Heart left ventricle (tissue), 16 donors: ENCODE results near the gene ELAVL3. TPM values are rescaled to one million over a fixed set of nuclear protein-coding genes. Genes with fewer than 3 reads are reported as not detected.

Source experiments
- ATAC-seq, 4 donors: fragments of 200-7000 bp; cut with Tn5 transposase; one replicate each; pipeline ENCODE4 v1.9.1; 2020 to 2022; ENCODE audit warnings: moderate library complexity in 4 of 4, mild to moderate bottlenecking in 3 of 4, moderate number of reproducible peaks in 1 of 4
- DNase-seq, 5 donors: peaks; one replicate each; pipeline ENCODE4 v3.0.0-alpha.2; 2020
- H3K27ac ChIP-seq, 12 donors: fragments of 200-600 bp; sonication (generic) in 4 of 12; one replicate each; pipeline versions ENCODE4 v1.5.0 to v1.8.0; 2016 to 2022; ENCODE audit warnings: mild to moderate bottlenecking in 2 of 12
- H3K27me3 ChIP-seq, 9 donors: fragments of 200-600 bp; sonication (generic) in 2 of 9; one replicate each; pipeline versions ENCODE4 v1.5.1 to v1.8.0; 2016 to 2022; ENCODE audit warnings: mild to moderate bottlenecking in 3 of 9
- H3K36me3 ChIP-seq, 9 donors: fragments of 200-600 bp; sonication (generic) in 2 of 9; one replicate each; pipeline versions ENCODE4 v1.5.0 to v1.8.0; 2018 to 2022; ENCODE audit warnings: mild to moderate bottlenecking in 2 of 9
- H3K4me1 ChIP-seq, 12 donors: fragments of 200-600 bp; sonication (generic) in 4 of 12; one replicate each; pipeline versions ENCODE4 v1.5.0 to v1.8.0; 2016 to 2022; ENCODE audit warnings: mild to moderate bottlenecking in 3 of 12
- H3K4me3 ChIP-seq, 12 donors: fragments of 200-600 bp; sonication (generic) in 4 of 12; one replicate each; pipeline versions ENCODE4 v1.5.0 to v1.8.0; 2017 to 2022; ENCODE audit warnings: mild to moderate bottlenecking in 9 of 12, moderate library complexity in 4 of 12
- H3K9me3 ChIP-seq, 12 donors: fragments of 200-600 bp; sonication (generic) in 4 of 12; one replicate each; pipeline versions ENCODE4 v1.5.0 to v1.8.0; 2016 to 2022; ENCODE audit warnings: mild to moderate bottlenecking in 1 of 12
- POLR2A ChIP-seq, 2 donors: fragments of 450-650 bp; IDR thresholded peaks; one replicate each; pipeline ENCODE4 v1.6.1; 2017; ENCODE audit warnings: antibody characterized with exemption in 2 of 2, mild to moderate bottlenecking in 2 of 2, moderate library complexity in 2 of 2
- WGBS, 4 donors: extraction: QIAGEN DNeasy Blood & Tissue Kit in 2 of 4; methylation state at CpG; one replicate each; pipeline versions ENCODE4 v1.1.5 to v1.1.7; 2013 to 2018; 5-methylcytosine and 5-hydroxymethylcytosine counted together
- intact Hi-C, 10 donors: fragments of 100-400 bp; cut with DNase I; formaldehyde crosslinking; loops; one replicate each; pipeline versions ENCODE4 v1.11.1 to v1.14.2; 2022
- polyA plus RNA-seq, 2 donors: library from polyadenylated mRNA; stranded (reverse); fragments of 200-250 nt; gene quantifications; one replicate each; pipeline ENCODE4 v1.2.3, GENCODE V29; 2013
- total RNA-seq, 9 donors: library from RNA; depleted of rRNA in 2 of 9; stranded (reverse); fragments of >200 nt in 2 of 9; fragmentation: NEBNext Ultra II Directional in 3 of 9; extraction: Animal tissue kit (Norgen Biotek cat#: 25700) in 3 of 9; gene quantifications; one replicate each; pipeline versions ENCODE4 v1.1.0 to v1.2.4, GENCODE V29; 2016 to 2023
- TF ChIP-seq, protein P1 (sequence below), 12 donors: fragments of 200-600 bp; sonication (generic) in 4 of 12; IDR thresholded peaks; one replicate each; pipeline versions ENCODE4 v1.5.0 to v1.8.0; 2018 to 2022; ENCODE audit warnings: antibody characterized with exemption in 12 of 12, mild to moderate bottlenecking in 5 of 12
- donor health status: ischemic (EF 13 %, LVEDD 7.1; RV severe dilation, severe dysfunction).
- donor health status: healthy with polysubstance abuse.
- donor health status: DM: no; HTN: yes; CAD: no.
- donor health status: DM: no; HTN: no; CAD: no.
- donor health status: ischemic (EF 25% LVEDD 6.9; RV normal size, moderate dysfunction).
- donor health status: ischemic (EF 25% LVEDD 5.7; RV mildly dilated, moderate dysfunction).
- donor health status: healthy.
- donor health status: DM: yes; HTN: yes; CAD: no.
- donor health status: ischemic (EF 35%, LVEDD 5.7; RV mildly dilated, moderate dysfunction).
- donor health status: nonischemic (EF 11% LVEDD 7.7; RV severe dilation, severe dysfunction).
- donor health status: DM: yes; HTN: yes; CAD: no.
- donor health status: PGD.
- donor health status: ischemic (EF 29% LVEDD 5.4; RV normal size, mild dysfunction).
- donor health status: nonischemic (EF 23%, LVEDD 6.1; RV moderate dilation, normal function).

Gene ELAVL3
- total and polyA plus RNA-seq, 11 donors = 0.03 to 0.75 (median 0.22) TPM; not detected in 1

DNA sequence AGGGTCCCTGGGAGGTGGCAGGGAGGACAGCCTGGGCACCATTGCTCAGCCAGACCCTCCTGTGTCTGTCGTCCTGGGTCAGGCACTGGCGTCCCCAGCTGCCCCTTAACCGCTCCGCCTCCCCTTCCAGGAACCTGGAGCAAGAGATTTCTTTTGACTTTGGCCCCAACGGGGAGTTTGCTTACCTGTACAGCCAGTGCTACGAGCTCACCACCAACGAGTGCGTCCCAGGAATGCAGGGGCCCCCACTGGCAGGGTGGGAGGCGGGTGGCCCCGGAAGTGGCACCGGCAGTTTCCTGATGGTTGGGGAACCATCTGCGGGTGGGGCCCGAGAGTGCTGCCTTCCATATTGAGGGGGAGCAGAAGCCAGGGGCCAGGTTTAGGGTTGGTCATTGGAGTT lies 32.4 kb downstream of the ELAVL3 start:
- ATAC-seq (no peak), DNase-seq (no peak)
- Histone ChIP-seq H3K27ac (no peak overlapping the region), H3K27me3 (peaks cover 0 to 9% (median 0%) of the 10 kb centered on the region in 9 donors), H3K36me3 (peaks cover 0 to 76% (median 63%) of the 10 kb centered on the region in 9 donors), H3K9me3 (no peaks in the 10 kb centered on the region), H3K4me1 (peaks cover 0 to 8% (median 0%) of the 10 kb centered on the region in 12 donors), H3K4me3 (no peak overlapping the region)
- TF ChIP-seq, protein P1, sequence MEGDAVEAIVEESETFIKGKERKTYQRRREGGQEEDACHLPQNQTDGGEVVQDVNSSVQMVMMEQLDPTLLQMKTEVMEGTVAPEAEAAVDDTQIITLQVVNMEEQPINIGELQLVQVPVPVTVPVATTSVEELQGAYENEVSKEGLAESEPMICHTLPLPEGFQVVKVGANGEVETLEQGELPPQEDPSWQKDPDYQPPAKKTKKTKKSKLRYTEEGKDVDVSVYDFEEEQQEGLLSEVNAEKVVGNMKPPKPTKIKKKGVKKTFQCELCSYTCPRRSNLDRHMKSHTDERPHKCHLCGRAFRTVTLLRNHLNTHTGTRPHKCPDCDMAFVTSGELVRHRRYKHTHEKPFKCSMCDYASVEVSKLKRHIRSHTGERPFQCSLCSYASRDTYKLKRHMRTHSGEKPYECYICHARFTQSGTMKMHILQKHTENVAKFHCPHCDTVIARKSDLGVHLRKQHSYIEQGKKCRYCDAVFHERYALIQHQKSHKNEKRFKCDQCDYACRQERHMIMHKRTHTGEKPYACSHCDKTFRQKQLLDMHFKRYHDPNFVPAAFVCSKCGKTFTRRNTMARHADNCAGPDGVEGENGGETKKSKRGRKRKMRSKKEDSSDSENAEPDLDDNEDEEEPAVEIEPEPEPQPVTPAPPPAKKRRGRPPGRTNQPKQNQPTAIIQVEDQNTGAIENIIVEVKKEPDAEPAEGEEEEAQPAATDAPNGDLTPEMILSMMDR (IDR thresholded peaks at IDR 0.05) = no peak
- TF ChIP-seq POLR2A (IDR thresholded peaks at IDR 0.05) = no peak
- intact Hi-C loops = loop anchor here in 6 of 10 donors (5.0 to 10.0 kb wide), 4 partner anchors 64 to 156 kb away; partner anchors contain the start of genes TSPAN16 (in 3 of the 6) and EPOR (in 2 of the 6)
- WGBS, 4 donors = 88 to 93% (median 91%) methylated on average over 7 to 13 of the region's 13 CpGs

DNA sequence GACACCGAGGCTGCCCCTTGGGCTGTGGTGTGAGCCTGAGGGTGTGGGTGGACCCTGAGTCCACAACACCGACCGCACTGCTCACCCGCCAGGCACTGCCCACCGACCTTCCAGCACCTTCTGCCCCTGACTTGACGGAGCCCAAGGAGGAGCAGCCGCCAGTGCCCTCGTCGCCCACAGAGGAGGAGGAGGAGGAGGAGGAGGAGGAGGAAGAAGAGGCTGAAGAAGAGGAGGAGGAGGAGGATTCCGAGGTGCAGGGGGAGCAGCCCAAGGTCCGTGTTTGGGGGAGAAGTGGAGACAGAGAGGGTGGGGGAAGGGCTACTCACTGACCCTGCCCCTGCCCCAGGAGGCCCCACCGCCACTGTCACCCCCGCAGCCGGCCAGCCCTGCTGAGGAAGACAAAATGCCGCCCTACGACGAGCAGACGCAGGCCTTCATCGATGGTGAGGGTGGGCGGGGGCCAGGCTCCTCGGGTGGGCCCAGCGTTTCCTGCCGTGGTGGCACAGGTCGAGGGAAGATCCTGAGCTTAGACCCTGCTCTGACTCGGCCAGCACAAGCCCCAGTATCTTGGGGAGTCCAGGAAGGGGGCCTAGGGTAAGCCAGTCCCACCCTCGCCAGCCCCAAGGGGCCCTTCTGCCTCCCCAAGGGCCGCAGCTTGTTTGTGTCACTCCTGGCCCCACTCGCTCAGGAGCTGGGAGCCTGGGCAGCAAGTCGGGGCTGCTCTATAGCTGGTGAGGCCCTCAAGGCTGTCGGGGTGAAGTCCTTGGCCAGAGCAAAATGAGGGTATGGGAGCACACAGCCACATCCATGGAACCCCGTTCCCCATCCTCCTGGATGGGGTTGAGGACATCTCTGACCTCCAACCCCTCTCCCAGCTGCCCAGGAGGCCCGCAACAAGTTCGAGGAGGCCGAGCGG lies 33.2 kb downstream of the ELAVL3 start:
- Histone ChIP-seq H3K4me1 (peaks cover 0 to 8% (median 0%) of the 10 kb centered on the region in 12 donors), H3K36me3 (peaks cover 0 to 84% (median 71%) of the 10 kb centered on the region in 9 donors), H3K9me3 (no peaks in the 10 kb centered on the region), H3K4me3 (no peak overlapping the region), H3K27ac (no peak overlapping the region), H3K27me3 (peaks cover 0 to 5% (median 0%) of the 10 kb centered on the region in 9 donors)
- WGBS, 4 donors = 91 to 93% (median 93%) methylated on average over 27 to 35 of the region's 35 CpGs
- DNase-seq (no peak), ATAC-seq (no peak)
- intact Hi-C loops = loop anchor here in 6 of 10 donors (2.0 to 10.0 kb wide), 5 partner anchors 63 to 155 kb away; partner anchors contain the start of genes TSPAN16 (in 3 of the 6) and EPOR (in 2 of the 6)
- TF ChIP-seq, protein P1 (IDR thresholded peaks at IDR 0.05) = no peak
- TF ChIP-seq POLR2A (IDR thresholded peaks at IDR 0.05) = no peak

DNA sequence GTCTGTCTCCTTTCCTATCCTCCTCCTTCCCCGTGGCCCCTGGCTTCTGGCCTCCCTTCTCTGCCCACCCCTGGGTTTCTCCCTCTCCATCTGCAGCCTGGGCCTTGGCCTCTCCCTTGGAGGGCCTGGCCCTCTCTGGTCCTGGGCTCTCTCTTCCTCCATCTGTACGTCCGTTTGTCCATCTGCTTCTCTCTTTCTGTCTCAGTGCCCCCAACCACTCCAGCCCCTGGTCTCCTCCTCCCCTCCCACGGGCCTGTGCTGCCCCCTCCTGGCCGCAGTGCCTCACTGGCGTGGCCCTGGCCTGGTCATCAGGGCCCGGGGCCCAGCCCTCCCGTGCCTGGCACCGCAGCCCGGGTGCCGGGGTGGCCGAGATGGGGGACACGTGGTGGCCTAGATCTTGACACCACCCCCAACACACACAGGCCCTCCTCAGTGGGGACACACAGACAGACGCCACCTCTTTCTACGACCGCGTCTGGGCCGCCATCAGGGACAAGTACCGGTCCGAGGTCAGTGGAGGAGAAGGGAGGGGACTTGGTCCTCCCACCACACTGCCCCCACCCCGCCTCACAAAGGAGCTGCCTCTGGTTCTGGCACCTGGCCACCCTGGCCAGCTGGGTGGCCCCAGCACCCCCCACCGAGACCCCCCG lies 34.1 kb downstream of the ELAVL3 start:
- H3K9me3 ChIP-seq = no peaks in the 10 kb centered on the region
- H3K4me1 ChIP-seq = peaks cover 0 to 8% (median 0%) of the 10 kb centered on the region in 12 donors
- H3K36me3 ChIP-seq = peaks cover 0 to 92% (median 80%) of the 10 kb centered on the region in 9 donors
- TF ChIP-seq, protein P1 (IDR thresholded peaks at IDR 0.05) = peak; percentile 56 to 82 (median 70)
- no peak for TF ChIP-seq POLR2A (IDR thresholded peaks at IDR 0.05)
- 63 to 74% (median 72%) methylated on average over 23 of the region's 23 CpGs for WGBS, 4 donors
- no peak overlapping the region for H3K27ac ChIP-seq
- H3K27me3 ChIP-seq = peaks cover 0 to 3% (median 0%) of the 10 kb centered on the region in 9 donors
- ATAC-seq (peak; percentile 33 to 78 (median 70)), DNase-seq (peak; percentile 41 to 84 (median 50))
- no peak overlapping the region for H3K4me3 ChIP-seq
- intact Hi-C loops = loop anchor here in 7 of 10 donors (1.0 to 10.0 kb wide), 6 partner anchors 62 to 154 kb away; partner anchors contain the start of genes TSPAN16 (in 3 of the 7) and EPOR (in 2 of the 7)
